Thyroid gland (tissue), 4 donors: Measurements from ENCODE around the gene PPM1H.

Experiments
- POLR2A ChIP-seq, 2 donors: fragments of 450-650 bp; IDR thresholded peaks; one replicate each; pipeline ENCODE4 v1.6.1; 2017; ENCODE audit warnings: antibody characterized with exemption in 2 of 2, mild to moderate bottlenecking in 2 of 2, moderate library complexity in 1 of 2
- TF ChIP-seq, protein P1 (sequence below), 6 experiments: fragments of 200-600 bp in 3 of 6; fragments of 450-650 bp in 3 of 6; sonication (generic) in 3 of 6; IDR thresholded peaks; one replicate each; pipeline ENCODE4 v1.5.1; 2016 to 2019; ENCODE audit warnings: antibody characterized with exemption in 6 of 6, mild to moderate bottlenecking in 2 of 6, inconsistent platforms in 1 of 6, moderate library complexity in 1 of 6

DNA sequence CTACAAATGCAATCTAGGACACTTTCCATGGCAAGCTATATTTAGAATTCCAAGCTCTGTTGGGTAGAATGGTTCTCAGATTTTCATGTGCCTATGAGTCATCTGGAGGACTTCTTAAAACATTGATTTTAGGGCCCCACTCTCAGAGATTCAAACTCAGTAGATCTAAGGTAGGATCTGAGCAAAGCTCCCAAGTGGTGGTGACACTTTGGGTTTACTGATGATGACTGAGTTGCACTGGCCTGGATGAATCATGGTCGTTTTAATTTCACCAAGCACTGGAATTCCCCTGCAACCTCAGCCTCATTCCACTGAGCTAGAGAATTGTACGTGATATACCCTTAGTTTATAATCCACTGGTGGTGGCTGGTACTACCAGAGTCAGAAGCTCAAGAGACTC, 86.5 kb downstream of the PPM1H start:
- TF ChIP-seq, protein P1, sequence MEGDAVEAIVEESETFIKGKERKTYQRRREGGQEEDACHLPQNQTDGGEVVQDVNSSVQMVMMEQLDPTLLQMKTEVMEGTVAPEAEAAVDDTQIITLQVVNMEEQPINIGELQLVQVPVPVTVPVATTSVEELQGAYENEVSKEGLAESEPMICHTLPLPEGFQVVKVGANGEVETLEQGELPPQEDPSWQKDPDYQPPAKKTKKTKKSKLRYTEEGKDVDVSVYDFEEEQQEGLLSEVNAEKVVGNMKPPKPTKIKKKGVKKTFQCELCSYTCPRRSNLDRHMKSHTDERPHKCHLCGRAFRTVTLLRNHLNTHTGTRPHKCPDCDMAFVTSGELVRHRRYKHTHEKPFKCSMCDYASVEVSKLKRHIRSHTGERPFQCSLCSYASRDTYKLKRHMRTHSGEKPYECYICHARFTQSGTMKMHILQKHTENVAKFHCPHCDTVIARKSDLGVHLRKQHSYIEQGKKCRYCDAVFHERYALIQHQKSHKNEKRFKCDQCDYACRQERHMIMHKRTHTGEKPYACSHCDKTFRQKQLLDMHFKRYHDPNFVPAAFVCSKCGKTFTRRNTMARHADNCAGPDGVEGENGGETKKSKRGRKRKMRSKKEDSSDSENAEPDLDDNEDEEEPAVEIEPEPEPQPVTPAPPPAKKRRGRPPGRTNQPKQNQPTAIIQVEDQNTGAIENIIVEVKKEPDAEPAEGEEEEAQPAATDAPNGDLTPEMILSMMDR (IDR thresholded peaks at IDR 0.05) = no peak
- TF ChIP-seq POLR2A (IDR thresholded peaks at IDR 0.05) = no peak
